ENCODE results near the gene TMED8.
"Not testable (repeated sequence)": the region's sequence is repeated elsewhere in the genome, so short reads cannot be mapped to it uniquely, and the experiment has no call there.

The TMED8 gene

GRCh38 chr14:77346495-77346894 is 30.4 kb downstream of the TMED8 start:
- FAIRE-seq = no peak

GRCh38 chr14:77344377-77344996 is 32.4 kb downstream of the TMED8 start:
- no peak for FAIRE-seq
- TF ChIP-seq POLR2AphosphoS5 (IDR thresholded peaks at IDR 0.05; ENCODE audit: low read depth, low read length) (no peak), POLR2A (IDR thresholded peaks at IDR 0.05; ENCODE audit: low read depth, low read length) (no peak), TAF1 (IDR thresholded peaks at IDR 0.05; ENCODE audit: low read depth, low read length) (no peak), PAX5 (IDR thresholded peaks at IDR 0.05; ENCODE audit: insufficient read depth, low read length, severe bottlenecking) (no peak), POU2F2 (IDR thresholded peaks at IDR 0.05; ENCODE audit: low read depth, low read length) (no peak), SPI1 (IDR thresholded peaks at IDR 0.05; ENCODE audit: low read depth, low read length) (no peak)
- no peak for DNase-seq (ENCODE audit: insufficient read length, low spot score)

More at GRCh38 chr14:77346495-77346894, 30.4 kb downstream of the TMED8 start:
- TF ChIP-seq SPI1 (IDR thresholded peaks at IDR 0.05; ENCODE audit: low read depth, low read length) = no peak
- DNase-seq (ENCODE audit: insufficient read length, low spot score) = no peak

GRCh38 chr14:77343662-77344061 is 33.2 kb downstream of the TMED8 start:
- DNase-seq (ENCODE audit: insufficient read length, low spot score) = no peak
- TF ChIP-seq POLR2A (IDR thresholded peaks at IDR 0.05; ENCODE audit: low read depth, low read length) (no peak), POLR2AphosphoS5 (IDR thresholded peaks at IDR 0.05; ENCODE audit: low read depth, low read length) (no peak), PAX5 (IDR thresholded peaks at IDR 0.05; ENCODE audit: insufficient read depth, low read length, severe bottlenecking) (no peak), POU2F2 (IDR thresholded peaks at IDR 0.05; ENCODE audit: low read depth, low read length) (no peak), TAF1 (IDR thresholded peaks at IDR 0.05; ENCODE audit: low read depth, low read length) (no peak), SPI1 (IDR thresholded peaks at IDR 0.05; ENCODE audit: low read depth, low read length) (no peak)
- no peak for FAIRE-seq

- FAIRE-seq (no peak), DNase-seq (ENCODE audit: insufficient read length, low spot score) (no peak)
- TF ChIP-seq SPI1 (IDR thresholded peaks at IDR 0.05; ENCODE audit: low read depth, low read length) (no peak), PAX5 (IDR thresholded peaks at IDR 0.05; ENCODE audit: insufficient read depth, low read length, severe bottlenecking) (no peak), POLR2A (IDR thresholded peaks at IDR 0.05; ENCODE audit: low read depth, low read length) (no peak), TAF1 (IDR thresholded peaks at IDR 0.05; ENCODE audit: low read depth, low read length) (no peak), POLR2AphosphoS5 (IDR thresholded peaks at IDR 0.05; ENCODE audit: low read depth, low read length) (no peak), POU2F2 (IDR thresholded peaks at IDR 0.05; ENCODE audit: low read depth, low read length) (no peak)
Observed at GRCh38 chr14:77342726-77343397, 34.0 kb downstream of the TMED8 start.

GRCh38 chr14:77340389-77340788 is 36.5 kb downstream of the TMED8 start:
- no peak for DNase-seq (ENCODE audit: insufficient read length, low spot score)
- no peak for TF ChIP-seq PAX5 (IDR thresholded peaks at IDR 0.05; ENCODE audit: insufficient read depth, low read length, severe bottlenecking)
- no peak for TF ChIP-seq POLR2AphosphoS5 (IDR thresholded peaks at IDR 0.05; ENCODE audit: low read depth, low read length)
- no peak for TF ChIP-seq SPI1 (IDR thresholded peaks at IDR 0.05; ENCODE audit: low read depth, low read length)
- TF ChIP-seq TAF1 (IDR thresholded peaks at IDR 0.05; ENCODE audit: low read depth, low read length) = no peak
- TF ChIP-seq POLR2A (IDR thresholded peaks at IDR 0.05; ENCODE audit: low read depth, low read length) = no peak
- no peak for TF ChIP-seq POU2F2 (IDR thresholded peaks at IDR 0.05; ENCODE audit: low read depth, low read length)
- FAIRE-seq = no peak

- TF ChIP-seq PAX5 (IDR thresholded peaks at IDR 0.05; ENCODE audit: insufficient read depth, low read length, severe bottlenecking) (no peak), POLR2AphosphoS5 (IDR thresholded peaks at IDR 0.05; ENCODE audit: low read depth, low read length) (no peak), POU2F2 (IDR thresholded peaks at IDR 0.05; ENCODE audit: low read depth, low read length) (no peak), SPI1 (IDR thresholded peaks at IDR 0.05; ENCODE audit: low read depth, low read length) (no peak)
- DNase-seq (ENCODE audit: insufficient read length, low spot score) (no peak), FAIRE-seq (no peak)
Observed at GRCh38 chr14:77339407-77339806, 37.5 kb downstream of the TMED8 start.

GRCh38 chr14:77338302-77338701 is 38.6 kb downstream of the TMED8 start:
- no peak for FAIRE-seq
- DNase-seq (ENCODE audit: insufficient read length, low spot score) = no peak
- TF ChIP-seq SPI1 (IDR thresholded peaks at IDR 0.05; ENCODE audit: low read depth, low read length) (no peak), POLR2A (IDR thresholded peaks at IDR 0.05; ENCODE audit: low read depth, low read length) (no peak), POLR2AphosphoS5 (IDR thresholded peaks at IDR 0.05; ENCODE audit: low read depth, low read length) (no peak), PAX5 (IDR thresholded peaks at IDR 0.05; ENCODE audit: insufficient read depth, low read length, severe bottlenecking) (no peak), POU2F2 (IDR thresholded peaks at IDR 0.05; ENCODE audit: low read depth, low read length) (no peak), TAF1 (IDR thresholded peaks at IDR 0.05; ENCODE audit: low read depth, low read length) (no peak)

- FAIRE-seq = no peak
- no peak for DNase-seq (ENCODE audit: insufficient read length, low spot score)
Observed at GRCh38 chr14:77337880-77338279, 39.0 kb downstream of the TMED8 start.

GRCh38 chr14:77337255-77337654 is 39.6 kb downstream of the TMED8 start:
- not testable (repeated sequence) for DNase-seq (ENCODE audit: insufficient read length, low spot score); FAIRE-seq

More at GRCh38 chr14:77337880-77338279, 39.0 kb downstream of the TMED8 start:
- TF ChIP-seq POLR2A (IDR thresholded peaks at IDR 0.05; ENCODE audit: low read depth, low read length) = no peak
- no peak for TF ChIP-seq TAF1 (IDR thresholded peaks at IDR 0.05; ENCODE audit: low read depth, low read length)
- TF ChIP-seq SPI1 (IDR thresholded peaks at IDR 0.05; ENCODE audit: low read depth, low read length) = no peak
- TF ChIP-seq PAX5 (IDR thresholded peaks at IDR 0.05; ENCODE audit: insufficient read depth, low read length, severe bottlenecking) = no peak
- TF ChIP-seq POU2F2 (IDR thresholded peaks at IDR 0.05; ENCODE audit: low read depth, low read length) = no peak
- no peak for TF ChIP-seq POLR2AphosphoS5 (IDR thresholded peaks at IDR 0.05; ENCODE audit: low read depth, low read length)

GRCh38 chr14:77335576-77335975 is 41.3 kb downstream of the TMED8 start:
- FAIRE-seq (no peak), DNase-seq (ENCODE audit: insufficient read length, low spot score) (no peak)
- TF ChIP-seq TAF1 (IDR thresholded peaks at IDR 0.05; ENCODE audit: low read depth, low read length) = no peak
- TF ChIP-seq SPI1 (IDR thresholded peaks at IDR 0.05; ENCODE audit: low read depth, low read length) = no peak
- TF ChIP-seq POLR2A (IDR thresholded peaks at IDR 0.05; ENCODE audit: low read depth, low read length) = no peak
- no peak for TF ChIP-seq PAX5 (IDR thresholded peaks at IDR 0.05; ENCODE audit: insufficient read depth, low read length, severe bottlenecking)
- TF ChIP-seq POLR2AphosphoS5 (IDR thresholded peaks at IDR 0.05; ENCODE audit: low read depth, low read length) = no peak
- no peak for TF ChIP-seq POU2F2 (IDR thresholded peaks at IDR 0.05; ENCODE audit: low read depth, low read length)
